Measurements from ENCODE around the gene PUS3.
"Not testable (repeated sequence)": the region's sequence is repeated elsewhere in the genome, so short reads cannot be mapped to it uniquely, and the experiment has no call there.

PUS3 gene

DNA sequence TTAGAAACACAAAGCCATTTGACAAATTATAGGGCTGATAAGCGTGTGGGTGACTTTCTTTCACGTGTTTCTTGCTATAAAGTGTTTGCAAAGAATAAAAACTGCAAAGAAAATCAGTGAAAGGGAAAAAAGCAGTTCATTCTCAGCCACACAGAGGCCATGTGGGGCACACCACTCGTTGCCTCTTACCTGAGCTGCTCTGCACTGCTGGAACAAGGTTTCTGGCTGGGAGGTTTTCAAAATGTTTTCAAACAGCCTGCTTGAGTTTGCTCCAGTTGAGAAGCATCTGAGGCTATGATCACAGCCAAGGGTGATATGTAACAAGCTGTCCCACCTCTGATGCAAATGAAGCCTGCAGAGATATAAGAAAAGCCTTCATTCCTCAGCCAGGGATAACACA is 28.1 kb upstream of the PUS3 start:
- no peaks in the 10 kb centered on the region for H3K36me3 Mint-ChIP-seq
- no peak overlapping the region for H3K4me3 Mint-ChIP-seq
- H3K4me1 Mint-ChIP-seq: no peaks in the 10 kb centered on the region
- ATAC-seq: no peak
- H3K27me3 Mint-ChIP-seq: peaks cover 43% of the 10 kb centered on the region
- no peak overlapping the region for H3K27ac Mint-ChIP-seq
- H3K9me3 Mint-ChIP-seq: no peaks in the 10 kb centered on the region

- Mint-ChIP-seq H3K27me3 (peaks cover 50% of the 10 kb centered on the region), H3K4me3 (no peak overlapping the region), H3K4me1 (no peaks in the 10 kb centered on the region), H3K9me3 (no peaks in the 10 kb centered on the region), H3K27ac (no peak overlapping the region), H3K36me3 (no peaks in the 10 kb centered on the region)
- no peak for ATAC-seq
These were observed 27.1 kb upstream of the PUS3 start for GRCh38 chr11:125930076-125930450.

DNA sequence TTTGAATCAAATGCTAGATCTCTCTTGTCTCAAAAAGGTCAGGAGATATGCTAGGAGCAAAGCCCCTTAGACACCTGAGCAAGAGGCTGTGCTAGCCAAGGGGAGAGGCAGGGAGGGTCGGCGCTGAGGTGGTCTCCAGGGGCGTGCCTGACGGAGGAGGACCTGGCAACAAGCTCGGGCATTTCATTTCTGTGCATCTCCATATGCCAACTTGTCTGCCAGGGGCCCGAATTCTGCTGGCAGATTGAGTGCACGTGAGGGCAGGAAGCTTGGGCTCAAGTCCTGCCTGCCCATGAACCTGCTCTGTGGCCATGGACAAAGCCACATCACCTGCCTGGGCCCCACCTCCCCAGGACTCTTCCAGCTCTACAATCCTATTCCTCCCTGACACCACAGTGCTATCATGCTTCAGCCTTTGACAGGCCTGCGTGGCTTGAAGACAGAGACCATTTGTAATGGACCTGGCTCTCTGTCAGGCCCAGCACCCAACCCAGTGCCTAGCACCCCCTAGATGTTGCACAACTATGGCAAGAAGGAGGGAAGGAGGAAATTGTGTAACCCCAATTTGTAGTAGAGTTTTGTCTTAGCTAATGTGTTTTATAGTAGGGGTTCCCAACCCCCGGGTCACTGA is 26.6 kb upstream of the PUS3 start:
- H3K36me3 Mint-ChIP-seq: no peaks in the 10 kb centered on the region
- peaks cover 55% of the 10 kb centered on the region for H3K27me3 Mint-ChIP-seq
- H3K4me3 Mint-ChIP-seq: no peak overlapping the region
- H3K9me3 Mint-ChIP-seq: no peaks in the 10 kb centered on the region
- no peak for ATAC-seq
- H3K4me1 Mint-ChIP-seq: no peaks in the 10 kb centered on the region
- no peak overlapping the region for H3K27ac Mint-ChIP-seq

GRCh38 chr11:125926682-125927081 is 23.7 kb upstream of the PUS3 start:
- no peak for ATAC-seq
- Mint-ChIP-seq H3K27ac (no peak overlapping the region), H3K4me1 (peaks cover 6% of the 10 kb centered on the region), H3K27me3 (peaks cover 56% of the 10 kb centered on the region), H3K4me3 (no peak overlapping the region), H3K9me3 (no peaks in the 10 kb centered on the region), H3K36me3 (no peaks in the 10 kb centered on the region)

DNA sequence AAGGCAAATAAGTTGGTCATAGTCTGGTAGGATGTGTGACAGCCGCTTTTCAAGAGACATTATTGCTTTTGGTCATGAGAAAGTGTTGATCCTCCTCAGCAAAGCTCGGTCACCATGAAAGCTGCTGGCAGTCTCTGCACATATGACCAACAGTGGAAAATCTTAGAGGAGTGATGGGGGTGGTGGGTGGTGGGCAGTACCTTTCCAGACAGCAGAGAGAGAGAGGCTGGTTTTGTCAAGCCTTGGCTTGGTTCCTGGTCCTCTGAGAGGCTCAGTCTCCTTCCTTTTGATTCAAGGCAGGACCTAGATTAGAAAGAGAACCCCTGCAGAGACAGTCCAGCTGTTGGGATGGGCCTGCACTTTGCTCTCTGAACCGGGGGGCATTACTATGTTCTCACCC is 22.8 kb upstream of the PUS3 start:
- Mint-ChIP-seq H3K27ac (no peak overlapping the region), H3K4me3 (no peak overlapping the region), H3K27me3 (peaks cover 50% of the 10 kb centered on the region), H3K4me1 (peaks cover 6% of the 10 kb centered on the region), H3K36me3 (no peaks in the 10 kb centered on the region), H3K9me3 (no peaks in the 10 kb centered on the region)
- no peak for ATAC-seq

- H3K4me1 Mint-ChIP-seq: peaks cover 6% of the 10 kb centered on the region
- H3K27me3 Mint-ChIP-seq: peaks cover 50% of the 10 kb centered on the region
- no peak overlapping the region for H3K27ac Mint-ChIP-seq
- no peaks in the 10 kb centered on the region for H3K9me3 Mint-ChIP-seq
- H3K4me3 Mint-ChIP-seq: no peak overlapping the region
- ATAC-seq: no peak
- no peaks in the 10 kb centered on the region for H3K36me3 Mint-ChIP-seq
These were observed 22.3 kb upstream of the PUS3 start for GRCh38 chr11:125925247-125925740.

GRCh38 chr11:125924384-125925007 is 21.5 kb upstream of the PUS3 start:
- Mint-ChIP-seq H3K9me3 (no peaks in the 10 kb centered on the region), H3K4me3 (no peak overlapping the region), H3K36me3 (no peaks in the 10 kb centered on the region), H3K27me3 (peaks cover 50% of the 10 kb centered on the region), H3K4me1 (peaks cover 6% of the 10 kb centered on the region), H3K27ac (no peak overlapping the region)
- no peak for ATAC-seq

DNA sequence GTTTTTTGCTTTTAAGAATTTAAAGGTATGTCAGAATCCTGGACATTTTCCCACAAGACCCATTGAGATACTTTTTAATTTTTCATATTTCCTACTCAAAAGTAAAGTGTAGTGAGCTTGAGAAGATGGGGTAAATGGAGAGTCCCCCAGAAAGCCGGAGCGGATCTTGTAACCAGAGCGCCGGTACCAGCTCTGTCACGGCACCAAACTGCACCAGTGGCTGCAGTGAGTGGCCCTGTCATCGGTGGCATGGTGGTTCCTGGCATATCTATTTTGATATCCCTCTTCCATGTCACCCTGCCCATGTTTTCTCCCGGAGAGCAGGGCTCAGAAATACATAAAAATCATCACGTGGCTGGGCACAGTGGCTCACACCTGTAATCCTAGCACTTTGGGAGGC is 20.6 kb upstream of the PUS3 start:
- ATAC-seq: no peak
- Mint-ChIP-seq H3K36me3 (no peaks in the 10 kb centered on the region), H3K27ac (no peak overlapping the region), H3K4me3 (no peak overlapping the region), H3K4me1 (peaks cover 6% of the 10 kb centered on the region), H3K27me3 (peaks cover 47% of the 10 kb centered on the region), H3K9me3 (no peaks in the 10 kb centered on the region)

DNA sequence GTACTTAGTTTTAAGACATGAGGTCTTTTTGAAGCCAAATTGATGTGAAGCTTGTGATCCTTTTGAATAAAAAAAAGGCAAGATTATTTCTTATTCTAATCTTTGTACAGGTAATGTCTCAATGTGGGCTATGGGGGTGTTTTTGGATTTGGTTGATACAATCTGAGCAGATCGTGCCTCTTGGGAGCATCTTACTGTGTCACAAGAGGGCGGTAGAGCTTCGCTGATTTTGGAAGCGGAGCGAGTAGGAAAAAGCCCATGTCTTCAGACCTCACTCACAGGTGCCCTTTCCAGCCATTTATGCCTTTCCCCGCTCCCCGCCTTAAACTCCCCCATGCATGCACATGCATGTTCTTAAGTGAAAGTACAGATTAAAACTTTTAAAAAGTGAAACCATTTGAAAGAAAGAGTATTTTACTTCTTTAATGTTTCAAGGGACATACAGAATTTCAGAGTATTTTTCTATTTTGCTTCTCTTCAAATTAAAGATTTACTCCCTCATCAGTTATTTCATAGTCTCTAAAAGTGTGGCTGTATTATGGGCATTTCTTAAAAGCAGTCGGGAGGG is 20.1 kb upstream of the PUS3 start:
- peak; percentile 66 for ATAC-seq
- H3K27me3 Mint-ChIP-seq: peaks cover 47% of the 10 kb centered on the region
- no peaks in the 10 kb centered on the region for H3K9me3 Mint-ChIP-seq
- H3K36me3 Mint-ChIP-seq: no peaks in the 10 kb centered on the region
- no peak overlapping the region for H3K4me3 Mint-ChIP-seq
- H3K4me1 Mint-ChIP-seq: peaks cover 6% of the 10 kb centered on the region
- no peak overlapping the region for H3K27ac Mint-ChIP-seq

GRCh38 chr11:125922156-125922555 is 19.1 kb upstream of the PUS3 start:
- ATAC-seq: no peak
- H3K27ac Mint-ChIP-seq: no peak overlapping the region
- H3K36me3 Mint-ChIP-seq: no peaks in the 10 kb centered on the region
- no peak overlapping the region for H3K4me3 Mint-ChIP-seq
- no peaks in the 10 kb centered on the region for H3K9me3 Mint-ChIP-seq
- peaks cover 43% of the 10 kb centered on the region for H3K27me3 Mint-ChIP-seq
- peaks cover 6% of the 10 kb centered on the region for H3K4me1 Mint-ChIP-seq

DNA sequence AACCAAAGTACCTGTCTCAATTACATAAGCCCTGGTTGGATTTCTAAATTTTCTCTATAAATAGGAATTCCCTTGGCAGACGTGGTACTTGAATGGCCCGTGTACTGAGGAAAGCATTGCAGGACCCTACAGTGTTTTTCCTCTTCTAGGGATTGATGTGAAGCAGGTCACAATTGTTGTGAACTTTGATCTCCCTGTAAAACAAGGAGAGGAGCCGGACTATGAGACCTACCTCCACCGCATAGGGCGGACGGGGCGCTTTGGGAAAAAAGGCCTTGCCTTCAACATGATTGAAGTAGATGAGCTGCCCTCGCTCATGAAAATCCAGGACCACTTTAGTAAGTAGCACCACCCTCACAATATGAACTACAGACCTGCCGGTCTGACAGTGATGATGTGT is 18.0 kb upstream of the PUS3 start:
- no peak overlapping the region for H3K27ac Mint-ChIP-seq
- ATAC-seq: no peak
- no peak overlapping the region for H3K4me3 Mint-ChIP-seq
- H3K36me3 Mint-ChIP-seq: no peaks in the 10 kb centered on the region
- H3K4me1 Mint-ChIP-seq: peaks cover 6% of the 10 kb centered on the region
- H3K9me3 Mint-ChIP-seq: no peaks in the 10 kb centered on the region
- H3K27me3 Mint-ChIP-seq: peaks cover 41% of the 10 kb centered on the region

DNA sequence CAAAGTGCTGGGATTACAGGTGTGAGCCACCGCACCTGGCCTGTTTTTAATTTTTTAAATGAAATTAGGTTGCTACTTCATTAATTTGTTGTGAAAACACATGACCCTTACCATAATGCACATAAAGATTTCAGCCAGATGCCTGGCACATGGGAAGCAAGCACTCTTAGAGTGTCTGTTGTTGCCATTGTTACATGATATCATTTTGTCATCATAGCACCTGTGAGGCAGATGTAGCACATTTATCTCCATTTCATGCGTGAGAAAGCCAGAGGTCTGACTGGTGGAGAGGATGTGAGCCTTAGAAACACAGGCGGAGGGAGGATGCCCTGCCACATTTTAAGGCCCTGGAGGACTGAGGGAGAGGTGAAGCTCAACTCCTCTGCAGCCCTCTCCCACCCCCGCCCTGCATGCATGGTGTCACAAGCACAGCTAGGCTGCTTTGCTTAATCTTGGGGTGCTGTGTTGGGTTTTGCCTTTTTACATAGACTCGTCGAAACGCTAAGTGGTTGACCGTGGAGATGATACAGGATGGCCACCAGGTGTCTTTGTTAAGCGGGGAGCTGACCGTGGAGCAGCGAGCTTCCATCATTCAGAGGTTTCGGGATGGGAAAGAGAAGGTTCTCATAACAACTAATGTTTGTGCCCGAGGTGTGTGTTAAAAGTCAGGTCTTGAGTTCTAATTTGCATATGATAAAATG is 15.3 kb upstream of the PUS3 start:
- H3K36me3 Mint-ChIP-seq: no peaks in the 10 kb centered on the region
- H3K27ac Mint-ChIP-seq: no peak overlapping the region
- H3K9me3 Mint-ChIP-seq: no peaks in the 10 kb centered on the region
- H3K27me3 Mint-ChIP-seq: peaks cover 27% of the 10 kb centered on the region
- peaks cover 5% of the 10 kb centered on the region for H3K4me1 Mint-ChIP-seq
- no peak overlapping the region for H3K4me3 Mint-ChIP-seq
- no peak for ATAC-seq

- Mint-ChIP-seq H3K36me3 (no peaks in the 10 kb centered on the region), H3K27ac (no peak overlapping the region), H3K4me1 (no peaks in the 10 kb centered on the region), H3K4me3 (no peak overlapping the region), H3K9me3 (no peaks in the 10 kb centered on the region), H3K27me3 (peaks cover 41% of the 10 kb centered on the region)
- ATAC-seq: no peak
These were observed 13.8 kb upstream of the PUS3 start for GRCh38 chr11:125916683-125917347.

DNA sequence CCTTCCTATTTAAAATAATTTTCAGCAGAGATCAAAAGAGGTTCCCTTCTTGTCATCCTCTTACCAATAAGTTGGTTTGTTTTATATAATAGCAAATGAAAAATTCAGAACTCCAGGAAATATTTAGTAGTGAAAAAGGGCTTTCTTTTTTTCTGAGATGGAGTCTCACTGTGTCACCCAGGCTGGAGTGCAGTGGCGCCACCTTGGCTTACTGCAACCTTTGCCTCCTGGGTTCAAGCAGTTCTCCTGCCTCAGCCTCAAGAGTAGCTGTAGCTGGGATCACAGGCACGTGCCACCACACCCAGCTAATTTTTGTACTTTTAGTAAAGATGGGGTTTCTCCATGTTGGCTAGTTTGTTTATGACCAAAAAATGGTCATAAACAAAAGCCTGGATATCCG is 11.6 kb upstream of the PUS3 start:
- not testable (repeated sequence) for H3K4me1 Mint-ChIP-seq, H3K27ac Mint-ChIP-seq, H3K9me3 Mint-ChIP-seq, H3K36me3 Mint-ChIP-seq, ATAC-seq, H3K4me3 Mint-ChIP-seq
- H3K27me3 Mint-ChIP-seq: peaks cover 47% of the 10 kb centered on the region

DNA sequence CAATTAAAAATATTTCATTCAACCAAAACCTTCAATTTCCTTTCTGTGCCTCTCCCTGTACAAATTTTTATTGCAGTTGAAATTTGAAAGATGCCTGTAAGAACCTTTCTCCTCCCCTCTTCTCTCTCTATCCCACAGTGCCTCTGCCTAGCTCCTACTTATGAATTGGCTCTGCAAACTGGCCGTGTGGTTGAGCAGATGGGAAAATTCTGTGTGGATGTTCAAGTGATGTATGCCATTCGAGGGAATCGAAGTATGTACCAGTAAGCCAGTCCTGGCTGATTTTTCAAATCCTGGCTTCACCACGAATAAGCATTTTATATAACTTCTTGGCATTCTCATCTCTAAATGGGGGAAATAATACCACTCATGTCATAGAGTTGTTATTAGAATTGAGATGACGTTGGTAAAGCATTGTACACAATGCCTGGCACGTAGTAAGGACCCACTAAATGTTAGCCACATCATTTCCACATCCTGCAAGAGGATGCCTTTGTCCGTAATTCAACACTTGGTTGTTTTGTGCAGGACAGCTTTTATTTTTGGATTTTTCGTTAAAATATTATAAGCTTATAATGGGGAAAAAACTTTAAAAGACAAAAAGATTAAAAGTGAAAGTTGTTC is 7.3 kb upstream of the PUS3 start:
- H3K4me3 Mint-ChIP-seq: no peak overlapping the region
- H3K4me1 Mint-ChIP-seq: no peaks in the 10 kb centered on the region
- H3K36me3 Mint-ChIP-seq: no peaks in the 10 kb centered on the region
- H3K9me3 Mint-ChIP-seq: no peaks in the 10 kb centered on the region
- H3K27me3 Mint-ChIP-seq: peaks cover 44% of the 10 kb centered on the region
- ATAC-seq: no peak
- H3K27ac Mint-ChIP-seq: no peak overlapping the region
